Suprapubic skin (tissue), 4 donors: ENCODE measurements around the gene SGPL1. TPM values are rescaled to one million over a fixed set of nuclear protein-coding genes. Genes with fewer than 3 reads are reported as not detected.

ENCODE experiments used
- DNase-seq, 2 donors: peaks; one replicate each; pipeline ENCODE4 v3.0.0-alpha.2; 2019; ENCODE audit warnings: low spot score in 2 of 2
- H3K27ac ChIP-seq: fragments of 200-600 bp; sonication (generic); one replicate; pipeline ENCODE4 v1.5.1; 2019
- H3K27me3 ChIP-seq: fragments of 200-600 bp; sonication (generic); one replicate; pipeline ENCODE4 v1.5.1; 2019
- H3K36me3 ChIP-seq: fragments of 200-600 bp; sonication (generic); one replicate; pipeline ENCODE4 v1.5.1; 2019
- H3K4me1 ChIP-seq: fragments of 200-600 bp; sonication (generic); one replicate; pipeline ENCODE4 v1.5.1; 2019
- H3K4me3 ChIP-seq: fragments of 200-600 bp; sonication (generic); one replicate; pipeline ENCODE4 v1.5.1; 2019; ENCODE audit warnings: mild to moderate bottlenecking
- H3K9me3 ChIP-seq: fragments of 200-600 bp; sonication (generic); one replicate; pipeline ENCODE4 v1.5.1; 2019
- EP300 ChIP-seq: sonication (generic); formaldehyde crosslinking; IDR thresholded peaks from one replicate; pipeline ENCODE4 v1.6.1; 2017; ENCODE audit warnings: antibody characterized with exemption
- POLR2A ChIP-seq, 2 donors: fragments of 450-650 bp; IDR thresholded peaks; one replicate each; pipeline ENCODE4 v1.6.1; 2017; ENCODE audit warnings: antibody characterized with exemption in 2 of 2, mild to moderate bottlenecking in 2 of 2, moderate library complexity in 2 of 2
- POLR2AphosphoS5 ChIP-seq, 3 donors: sonication (generic); formaldehyde crosslinking; IDR thresholded peaks; one replicate each; pipeline ENCODE4 v1.6.1; 2017; ENCODE audit warnings: antibody characterized with exemption in 3 of 3
- WGBS: methylation state at CpG from one replicate; pipeline ENCODE4 v1.1.5; 2018; 5-methylcytosine and 5-hydroxymethylcytosine counted together
- total RNA-seq, 4 donors: library from RNA; depleted of rRNA; stranded (reverse); fragments of >200 nt; gene quantifications; one replicate each; pipeline ENCODE4 v1.1.0, GENCODE V29; 2016
- TF ChIP-seq, protein P1 (sequence below), 2 donors: fragments of 200-600 bp in 1 of 2; fragments of 450-650 bp in 1 of 2; sonication (generic) in 1 of 2; IDR thresholded peaks; one replicate each; pipeline ENCODE4 v1.5.1; 2016 to 2019; ENCODE audit warnings: antibody characterized with exemption in 2 of 2, mild to moderate bottlenecking in 1 of 2, moderate library complexity in 1 of 2

Gene SGPL1
- total RNA-seq, 4 donors from 2014 or later: 54.4 to 80.1 (median 59.6) TPM

DNA sequence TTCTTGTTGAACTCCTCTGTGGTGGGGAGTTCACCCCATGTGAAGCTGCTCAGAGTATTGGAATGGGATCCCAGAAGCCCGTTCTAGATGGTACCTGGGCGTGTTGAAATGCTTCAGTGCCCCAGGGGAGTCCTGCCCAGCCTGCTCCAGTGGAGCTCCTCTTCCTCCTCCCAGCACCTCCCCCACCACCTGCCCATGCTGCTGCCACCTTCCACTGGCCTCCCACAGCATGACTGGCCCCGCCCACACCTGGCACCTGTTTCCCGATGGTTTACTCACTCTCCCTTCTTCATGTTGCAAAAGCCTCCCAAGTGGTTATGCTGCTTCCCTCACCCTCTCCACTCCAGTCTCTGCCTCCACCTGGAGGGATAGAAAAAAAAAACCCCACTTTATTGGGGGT is 104.8 kb downstream of the SGPL1 start:
- no peaks in the 10 kb centered on the region for H3K9me3 ChIP-seq
- no peaks in the 10 kb centered on the region for H3K4me1 ChIP-seq
- H3K27me3 ChIP-seq: peaks cover 34% of the 10 kb centered on the region
- no peak for DNase-seq
- H3K4me3 ChIP-seq: no peak overlapping the region
- no peak for TF ChIP-seq POLR2A (IDR thresholded peaks at IDR 0.05)
- TF ChIP-seq, protein P1, sequence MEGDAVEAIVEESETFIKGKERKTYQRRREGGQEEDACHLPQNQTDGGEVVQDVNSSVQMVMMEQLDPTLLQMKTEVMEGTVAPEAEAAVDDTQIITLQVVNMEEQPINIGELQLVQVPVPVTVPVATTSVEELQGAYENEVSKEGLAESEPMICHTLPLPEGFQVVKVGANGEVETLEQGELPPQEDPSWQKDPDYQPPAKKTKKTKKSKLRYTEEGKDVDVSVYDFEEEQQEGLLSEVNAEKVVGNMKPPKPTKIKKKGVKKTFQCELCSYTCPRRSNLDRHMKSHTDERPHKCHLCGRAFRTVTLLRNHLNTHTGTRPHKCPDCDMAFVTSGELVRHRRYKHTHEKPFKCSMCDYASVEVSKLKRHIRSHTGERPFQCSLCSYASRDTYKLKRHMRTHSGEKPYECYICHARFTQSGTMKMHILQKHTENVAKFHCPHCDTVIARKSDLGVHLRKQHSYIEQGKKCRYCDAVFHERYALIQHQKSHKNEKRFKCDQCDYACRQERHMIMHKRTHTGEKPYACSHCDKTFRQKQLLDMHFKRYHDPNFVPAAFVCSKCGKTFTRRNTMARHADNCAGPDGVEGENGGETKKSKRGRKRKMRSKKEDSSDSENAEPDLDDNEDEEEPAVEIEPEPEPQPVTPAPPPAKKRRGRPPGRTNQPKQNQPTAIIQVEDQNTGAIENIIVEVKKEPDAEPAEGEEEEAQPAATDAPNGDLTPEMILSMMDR (IDR thresholded peaks at IDR 0.05): no peak
- no peak for TF ChIP-seq EP300
- TF ChIP-seq POLR2AphosphoS5 (IDR thresholded peaks at IDR 0.05): no peak
- no peak overlapping the region for H3K27ac ChIP-seq
- 60% methylated on average over 2 of the region's 4 CpGs for whole genome bisulfite sequencing
- H3K36me3 ChIP-seq: no peaks in the 10 kb centered on the region

DNA sequence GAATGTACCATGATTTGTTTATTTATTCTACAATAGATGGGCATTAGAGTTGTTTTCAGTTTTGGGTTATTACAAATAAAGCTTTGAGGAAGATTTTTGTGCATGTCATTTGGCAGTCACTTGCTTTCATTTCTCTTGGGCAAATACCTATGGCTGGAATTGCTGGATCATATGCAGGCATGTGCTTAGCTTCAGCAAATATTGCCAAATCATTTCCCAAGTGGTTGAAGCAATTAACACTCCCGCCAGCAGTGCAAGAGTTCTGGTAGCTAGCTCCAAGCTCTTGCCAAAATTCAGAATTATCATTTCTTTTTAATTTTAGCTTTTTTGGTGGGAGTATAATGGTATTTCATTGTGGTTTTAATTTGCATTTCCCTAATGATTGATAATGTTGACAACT is 105.5 kb downstream of the SGPL1 start:
- 17% methylated on average over 1 of the region's 1 CpG for WGBS
- Histone ChIP-seq H3K9me3 (no peaks in the 10 kb centered on the region), H3K4me3 (no peak overlapping the region), H3K27me3 (peaks cover 29% of the 10 kb centered on the region), H3K4me1 (no peaks in the 10 kb centered on the region), H3K36me3 (no peaks in the 10 kb centered on the region), H3K27ac (no peak overlapping the region)
- no peak for DNase-seq
- no peak for TF ChIP-seq POLR2AphosphoS5 (IDR thresholded peaks at IDR 0.05)
- TF ChIP-seq EP300: no peak
- TF ChIP-seq POLR2A (IDR thresholded peaks at IDR 0.05): no peak
- TF ChIP-seq, protein P1 (IDR thresholded peaks at IDR 0.05): no peak

DNA sequence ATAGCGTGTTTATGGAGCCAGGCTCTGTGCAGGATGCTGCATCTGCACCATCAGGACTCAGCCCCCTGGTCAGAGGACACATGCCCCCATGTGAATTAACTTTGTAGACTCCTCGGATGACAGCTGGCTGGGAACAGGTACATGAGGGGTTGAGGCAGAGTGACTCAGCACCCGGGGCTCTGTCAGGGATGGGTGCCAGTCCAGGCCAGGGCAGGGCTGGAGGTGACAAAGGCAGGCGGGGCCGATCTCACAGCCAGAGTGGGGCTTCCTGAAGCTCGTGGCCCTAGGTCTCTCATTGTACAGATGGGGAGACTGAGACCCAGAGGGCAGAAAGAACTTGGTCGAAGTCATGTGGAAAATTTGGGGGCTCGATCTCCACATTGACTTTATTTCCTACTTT is 107.9 kb downstream of the SGPL1 start:
- H3K36me3 ChIP-seq: no peaks in the 10 kb centered on the region
- no peak overlapping the region for H3K4me3 ChIP-seq
- H3K27ac ChIP-seq: no peak overlapping the region
- no peaks in the 10 kb centered on the region for H3K9me3 ChIP-seq
- H3K27me3 ChIP-seq: peaks cover 10% of the 10 kb centered on the region
- no peak for DNase-seq
- H3K4me1 ChIP-seq: no peaks in the 10 kb centered on the region
- TF ChIP-seq EP300 (no peak), POLR2A (IDR thresholded peaks at IDR 0.05) (no peak), POLR2AphosphoS5 (IDR thresholded peaks at IDR 0.05) (no peak)
- TF ChIP-seq, protein P1 (IDR thresholded peaks at IDR 0.05): no peak
- 88% methylated on average over 8 of the region's 8 CpGs for WGBS

DNA sequence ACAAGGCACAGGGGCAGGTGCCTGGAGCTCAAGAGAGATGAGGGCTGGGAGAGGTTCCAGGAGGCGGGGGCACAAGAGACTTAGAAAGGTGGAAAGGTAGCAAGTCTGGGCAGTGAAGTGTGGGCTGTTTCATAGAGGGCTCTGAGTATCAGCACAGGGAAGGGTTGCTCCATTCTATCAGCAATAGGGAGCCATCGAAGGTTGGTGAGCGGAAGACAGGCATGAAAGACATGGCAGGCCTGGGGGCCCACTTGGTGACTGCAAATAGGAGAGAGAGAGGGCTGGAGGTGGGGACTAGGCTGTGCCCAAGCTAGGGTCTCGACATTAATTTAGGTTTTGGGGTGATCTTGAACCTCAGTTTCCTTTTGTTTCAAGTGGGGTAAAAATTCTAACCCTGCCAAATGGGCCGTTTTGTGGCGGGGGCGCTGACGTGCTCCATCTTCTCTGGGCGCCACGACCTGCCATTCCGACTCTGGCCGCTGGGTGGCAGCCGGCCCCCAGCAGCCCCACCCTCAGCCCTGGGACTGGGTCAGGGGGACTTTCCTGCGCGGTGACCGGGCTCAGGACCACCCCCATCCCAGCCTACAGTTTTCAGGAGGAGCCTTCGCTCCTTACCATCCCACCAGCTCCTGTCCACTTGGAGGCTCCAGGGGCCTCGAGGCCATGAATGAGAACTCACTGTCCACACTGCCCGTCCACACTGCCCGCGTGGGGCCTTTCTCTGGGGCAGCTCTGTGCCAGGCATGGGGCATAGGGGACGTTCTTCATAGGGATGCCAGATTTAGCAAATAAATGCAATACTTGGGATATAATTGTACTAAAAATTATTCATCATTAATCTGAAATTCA is 109.9 kb downstream of the SGPL1 start:
- WGBS: 42% methylated on average over 14 of the region's 22 CpGs
- DNase-seq: no peak

More for the DNA sequence above, 109.9 kb downstream of the SGPL1 start:
- H3K27me3 ChIP-seq: peaks cover 6% of the 10 kb centered on the region
- no peak overlapping the region for H3K27ac ChIP-seq
- H3K36me3 ChIP-seq: no peaks in the 10 kb centered on the region
- H3K4me1 ChIP-seq: no peaks in the 10 kb centered on the region
- H3K4me3 ChIP-seq: no peak overlapping the region
- no peak for TF ChIP-seq EP300
- no peak for TF ChIP-seq POLR2AphosphoS5 (IDR thresholded peaks at IDR 0.05)
- TF ChIP-seq, protein P1 (IDR thresholded peaks at IDR 0.05): peak; percentile 70 to 96
- no peak for TF ChIP-seq POLR2A (IDR thresholded peaks at IDR 0.05)
- no peaks in the 10 kb centered on the region for H3K9me3 ChIP-seq
